Measurements from ENCODE around the gene CABCOCO1.
"Not testable (repeated sequence)": the region's sequence is repeated elsewhere in the genome, so short reads cannot be mapped to it uniquely, and the experiment has no call there.

CABCOCO1 gene

DNA sequence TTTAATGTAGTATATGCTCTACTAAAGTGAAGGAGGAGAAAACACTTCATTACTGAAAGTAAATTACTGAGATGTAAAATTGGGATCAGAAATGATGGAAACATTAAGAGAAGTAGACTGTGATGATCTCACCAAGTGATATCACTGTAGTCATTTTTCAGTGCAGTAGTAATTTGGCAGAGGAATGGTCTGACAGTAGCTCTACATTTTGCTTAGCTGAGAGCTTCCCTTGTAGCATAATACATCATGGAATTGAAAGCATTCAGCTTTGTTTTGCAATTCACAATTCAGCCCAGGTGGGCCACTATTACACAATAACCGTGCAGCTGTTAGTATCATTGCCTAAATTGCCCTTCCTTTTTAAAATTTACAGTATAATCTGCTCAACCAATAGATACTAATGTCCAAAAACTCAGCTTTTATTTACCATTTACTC is 19.4 kb upstream of the CABCOCO1 start:
- no peak for DNase-seq

DNA sequence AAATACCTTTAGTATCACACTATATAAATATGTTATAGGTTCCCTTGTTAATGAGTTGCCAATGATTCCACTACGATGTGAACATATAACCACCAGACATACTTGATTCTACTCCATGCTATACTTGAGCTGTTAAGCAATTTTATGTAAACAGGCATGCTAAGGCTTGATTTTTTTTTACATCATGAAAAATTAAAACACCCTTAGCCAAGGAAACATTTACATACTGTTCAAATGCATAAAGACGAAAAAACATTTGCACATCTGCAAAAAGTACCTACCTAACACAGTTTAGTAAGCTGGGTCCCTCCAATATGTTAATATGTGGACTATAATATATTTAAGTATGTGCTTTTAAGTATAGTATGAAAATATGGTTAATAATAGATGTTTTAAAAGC is 9.0 kb upstream of the CABCOCO1 start:
- DNase-seq, result no peak

DNA sequence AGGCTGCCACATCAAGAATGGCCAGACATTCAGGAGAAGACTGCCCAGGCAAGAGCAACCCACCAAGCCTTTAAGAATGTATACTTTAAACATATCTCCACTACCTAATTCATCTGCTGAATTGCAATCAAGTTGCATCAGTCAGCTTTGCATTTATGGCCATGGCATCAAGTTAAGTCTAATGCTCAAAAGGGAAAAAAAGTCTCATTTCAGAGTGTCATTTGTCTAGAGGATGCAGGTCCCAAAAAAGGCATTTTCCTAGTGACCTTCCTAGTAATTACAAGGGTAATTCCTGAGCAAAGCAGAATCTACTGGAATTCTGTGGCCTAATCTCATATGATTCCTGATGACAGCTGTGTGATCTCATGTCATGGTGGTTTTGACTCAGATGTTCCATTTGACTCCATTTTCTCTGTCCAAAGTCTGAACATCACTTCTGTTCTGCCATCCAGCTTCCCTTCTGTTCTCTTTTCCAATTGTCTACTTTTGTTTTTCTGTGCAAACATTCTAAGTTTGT is 7.3 kb upstream of the CABCOCO1 start:
- no peak for DNase-seq

DNA sequence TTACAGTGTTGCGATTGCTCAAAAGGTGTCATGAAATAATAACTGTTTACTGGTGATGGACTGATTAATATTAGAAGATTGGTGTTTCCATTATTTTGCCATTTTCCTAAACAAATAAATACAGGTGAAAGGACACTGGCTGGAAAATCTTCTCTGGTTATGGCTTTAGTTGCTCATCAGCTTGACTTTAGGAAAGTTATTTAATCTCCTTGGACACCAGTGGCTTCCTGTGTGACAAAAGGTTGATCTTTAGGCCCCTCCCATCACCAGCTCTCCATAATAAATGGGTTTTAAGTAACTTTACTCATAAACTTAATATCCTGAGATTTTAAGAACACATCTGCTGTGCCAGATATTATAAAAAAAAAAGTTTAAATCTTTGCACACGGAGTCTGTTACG is 737 bp downstream of the CABCOCO1 start:
- no peak for DNase-seq

DNA sequence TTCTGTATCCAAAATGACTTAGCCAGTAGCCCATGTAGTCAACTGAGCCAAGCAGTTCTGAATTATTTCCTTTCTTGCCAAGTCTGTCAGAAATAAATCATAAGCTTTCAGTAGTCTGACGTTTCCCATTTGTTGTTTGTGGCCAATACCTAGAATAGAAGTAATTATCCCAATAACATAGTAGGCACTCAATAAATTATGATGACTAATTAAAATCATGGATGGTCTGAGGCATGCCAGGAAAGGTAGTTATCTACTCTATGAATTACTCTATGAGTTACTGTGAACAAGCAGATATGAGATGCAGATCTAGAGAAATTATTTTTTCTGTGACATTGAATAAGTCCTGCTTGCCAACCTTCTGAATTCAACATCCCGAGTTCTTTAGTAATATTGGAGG is 2.3 kb downstream of the CABCOCO1 start:
- DNase-seq, result no peak

DNA sequence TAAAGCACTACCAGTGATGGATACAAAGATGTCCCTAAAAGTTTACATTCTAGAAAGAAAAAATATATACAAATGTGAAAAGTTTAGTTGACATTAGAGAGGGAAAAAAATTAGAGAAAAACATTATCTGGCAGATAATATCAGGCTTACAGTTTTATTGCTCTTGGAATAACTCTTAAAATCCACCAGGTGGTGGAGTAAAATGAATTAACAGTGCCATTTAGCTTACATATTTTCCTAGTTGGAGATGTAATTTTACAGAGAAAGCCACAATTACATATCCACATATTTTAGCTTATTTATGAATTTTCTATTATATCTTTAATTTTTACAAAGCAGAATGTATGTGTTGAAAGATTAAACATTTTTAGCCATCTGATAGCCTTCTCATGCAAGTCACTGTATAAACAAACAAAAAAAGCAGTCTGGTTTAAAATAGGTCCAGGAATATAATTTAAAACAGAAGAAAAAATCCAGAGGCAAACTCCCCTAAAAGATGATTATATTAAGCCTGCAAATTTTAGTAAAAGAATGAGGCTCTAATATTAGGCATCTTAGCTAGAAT is 6.5 kb downstream of the CABCOCO1 start:
- no peak for DNase-seq

DNA sequence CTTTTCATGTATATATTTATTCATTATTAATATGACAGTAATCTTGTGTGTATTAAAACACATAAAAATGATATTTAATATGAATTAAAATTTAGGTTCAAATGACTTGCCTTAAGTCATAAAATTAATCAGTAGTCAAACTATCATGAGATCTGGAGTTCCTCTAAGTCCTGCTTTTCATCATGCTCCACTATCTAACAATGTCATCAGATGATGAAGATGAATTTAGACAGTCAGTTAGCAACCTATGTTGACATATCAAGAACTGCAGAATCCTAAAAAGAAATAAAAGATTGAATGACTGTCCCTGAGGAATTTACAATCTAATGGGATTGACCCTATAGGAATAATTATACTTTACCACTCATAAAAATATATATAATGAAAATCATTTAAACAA is 7.1 kb downstream of the CABCOCO1 start:
- DNase-seq, result no peak

DNA sequence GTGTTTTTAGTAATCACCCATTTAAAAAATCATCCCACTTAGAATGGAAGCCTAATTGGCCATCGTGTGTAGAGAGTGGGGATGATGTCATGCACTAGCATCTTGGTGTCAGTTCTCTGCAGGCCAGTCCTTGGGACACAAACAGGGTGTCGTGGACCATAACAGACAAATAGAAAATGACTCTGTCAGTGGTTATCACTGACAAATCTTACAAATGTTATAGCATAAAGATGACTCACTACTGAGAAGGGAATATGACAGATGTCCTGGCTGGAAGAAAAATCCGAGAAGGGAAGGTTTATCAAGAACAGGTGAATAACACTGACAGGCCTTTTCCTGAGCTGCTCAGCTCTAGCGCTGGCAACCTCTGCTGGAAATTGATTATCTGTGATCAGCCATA is 10.6 kb downstream of the CABCOCO1 start:
- DNase-seq, result no peak

DNA sequence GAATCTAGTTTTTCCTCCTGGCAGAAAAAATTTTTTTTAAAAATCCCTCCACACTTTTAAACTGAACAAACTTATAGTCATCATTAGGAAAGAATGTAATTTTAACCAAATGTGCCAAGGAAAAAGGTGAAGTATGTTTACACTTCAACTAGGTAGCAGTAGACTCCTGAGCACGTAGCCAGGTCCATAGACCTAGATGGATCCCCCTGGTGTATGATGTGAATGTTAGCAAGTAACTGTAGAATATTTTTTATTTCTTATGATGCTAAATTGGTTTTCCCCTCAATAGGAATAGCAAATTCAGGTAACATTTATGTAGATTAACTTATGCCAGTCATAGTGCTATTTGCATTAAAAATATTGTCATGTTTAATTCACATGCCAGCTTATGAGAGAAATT is 19.6 kb downstream of the CABCOCO1 start:
- no peak for DNase-seq

DNA sequence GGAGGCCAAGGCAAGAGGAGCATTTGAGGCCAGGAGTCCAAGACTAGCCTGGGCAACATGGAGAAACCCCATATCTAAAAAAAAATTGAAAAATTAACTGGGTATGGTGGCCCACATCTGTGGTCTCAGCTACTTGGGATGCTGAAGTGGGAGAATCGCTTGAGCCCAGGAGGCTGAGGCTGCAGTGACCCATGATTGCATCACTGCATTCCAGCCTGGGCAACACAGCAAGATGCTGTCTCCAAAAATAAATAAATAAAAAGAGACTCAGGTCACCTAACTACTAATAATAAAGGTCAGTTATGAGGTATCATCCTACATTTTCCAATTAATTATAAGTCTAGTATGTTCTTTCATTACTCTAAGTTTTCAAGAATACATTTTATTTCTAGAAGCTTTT is 20.6 kb downstream of the CABCOCO1 start:
- DNase-seq, result no peak

DNA sequence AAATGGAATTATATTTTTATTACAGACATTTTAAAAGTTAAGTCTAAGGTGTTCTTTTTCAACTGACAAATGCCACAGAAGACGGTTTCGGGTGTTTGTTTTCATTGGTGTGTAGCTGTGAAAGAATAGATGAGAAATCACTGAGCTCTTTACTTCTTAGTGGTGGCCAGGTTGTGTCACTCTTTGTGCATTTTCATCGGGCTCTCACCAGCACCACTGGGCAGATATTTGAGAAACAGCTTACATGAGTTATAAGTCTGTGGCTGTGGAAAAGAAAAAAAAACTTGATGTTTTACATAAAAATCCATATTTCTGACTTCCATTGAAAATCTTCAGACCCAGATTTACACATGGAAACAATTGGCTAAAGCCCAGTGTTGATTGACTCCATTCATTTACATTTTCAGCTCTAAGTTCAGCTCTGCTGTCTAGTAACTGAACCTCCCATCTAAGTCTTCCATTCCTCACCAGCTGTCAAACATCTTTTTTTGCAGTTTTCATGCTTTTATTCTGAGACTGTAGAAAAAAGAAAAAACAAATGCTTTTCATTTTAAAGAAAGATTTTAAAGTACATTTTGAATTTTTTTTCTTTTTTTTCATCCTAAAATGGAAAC is 22.3 kb downstream of the CABCOCO1 start:
- DNase-seq, result no peak

DNA sequence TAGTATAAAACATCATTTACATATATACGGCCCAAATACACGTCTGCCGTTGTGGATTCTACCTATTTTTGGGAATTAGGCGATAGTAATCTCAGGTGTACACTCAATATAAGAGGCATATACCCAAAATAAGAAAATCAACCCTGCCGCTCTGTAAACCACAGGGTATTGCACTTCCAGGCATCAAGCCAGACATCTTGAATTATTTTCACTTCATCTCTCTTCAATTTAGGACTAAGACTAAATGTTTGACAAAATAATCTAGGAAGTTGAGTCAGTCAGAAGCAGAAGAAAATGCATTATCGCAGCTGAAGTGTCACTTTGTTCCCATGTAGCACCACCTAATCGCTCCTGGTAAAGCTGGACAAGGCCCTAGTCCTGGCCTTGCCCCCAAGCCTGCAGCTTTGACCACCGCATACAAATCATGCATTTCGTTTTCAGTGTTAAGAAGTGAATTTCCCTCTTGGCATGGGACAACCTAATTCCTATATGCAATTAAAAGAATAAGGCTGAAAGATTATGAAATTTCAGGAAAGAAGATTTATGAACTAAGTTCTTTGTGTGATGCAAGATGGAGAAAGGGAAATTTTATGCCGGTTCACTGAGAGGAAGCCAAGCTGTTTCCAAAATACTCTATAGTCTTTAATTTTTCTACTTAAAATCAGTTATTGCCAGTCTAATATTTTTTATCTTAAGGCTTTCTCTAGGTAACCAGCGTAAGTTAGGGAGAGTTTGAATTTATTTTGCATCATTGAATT is 26.0 kb downstream of the CABCOCO1 start:
- no peak for DNase-seq

DNA sequence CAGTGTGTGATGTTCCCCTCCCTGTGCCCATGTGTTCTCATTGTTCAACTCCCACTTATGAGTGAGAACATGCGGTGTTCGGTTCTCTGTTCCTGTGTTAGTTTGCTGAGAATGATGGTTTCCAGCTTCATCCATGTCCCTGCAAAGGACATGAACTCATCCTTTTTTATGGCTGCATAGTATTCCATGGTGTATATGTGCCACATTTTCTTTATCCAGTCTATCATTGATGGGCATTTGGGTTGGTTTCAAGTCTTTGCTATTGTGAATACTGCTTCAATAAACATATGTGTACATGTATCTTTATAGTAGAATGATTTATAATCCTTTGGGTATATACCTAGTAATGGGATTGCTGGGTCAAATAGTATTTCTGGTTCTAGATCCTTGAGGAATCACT is 28.9 kb downstream of the CABCOCO1 start:
- DNase-seq, result not testable (repeated sequence)

DNA sequence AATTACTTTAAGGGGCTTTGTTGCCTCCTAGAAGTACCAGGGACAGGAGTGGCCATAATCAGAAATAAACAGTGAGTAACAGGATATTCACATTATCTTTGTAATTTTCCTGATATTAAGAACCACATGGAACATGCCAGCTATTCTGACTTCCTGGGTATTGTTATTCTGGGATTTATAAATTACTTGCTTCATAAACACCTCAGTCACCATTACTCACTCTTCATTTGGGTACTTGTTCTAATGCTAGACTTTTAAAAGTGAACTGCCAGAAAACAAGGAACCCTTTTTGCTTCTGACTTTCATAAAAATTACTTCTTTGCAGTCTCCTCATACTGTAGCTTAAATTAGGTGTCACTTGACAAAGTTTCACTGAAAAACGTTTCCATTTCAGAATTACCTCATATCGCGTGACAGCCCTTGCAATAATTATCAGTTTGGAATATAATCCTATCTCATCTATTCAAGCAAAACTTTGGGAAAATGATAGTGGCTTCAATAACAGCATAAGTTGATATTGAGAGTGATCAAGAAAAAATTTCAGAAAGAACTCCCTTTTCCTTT is 29.8 kb downstream of the CABCOCO1 start:
- DNase-seq, result no peak

DNA sequence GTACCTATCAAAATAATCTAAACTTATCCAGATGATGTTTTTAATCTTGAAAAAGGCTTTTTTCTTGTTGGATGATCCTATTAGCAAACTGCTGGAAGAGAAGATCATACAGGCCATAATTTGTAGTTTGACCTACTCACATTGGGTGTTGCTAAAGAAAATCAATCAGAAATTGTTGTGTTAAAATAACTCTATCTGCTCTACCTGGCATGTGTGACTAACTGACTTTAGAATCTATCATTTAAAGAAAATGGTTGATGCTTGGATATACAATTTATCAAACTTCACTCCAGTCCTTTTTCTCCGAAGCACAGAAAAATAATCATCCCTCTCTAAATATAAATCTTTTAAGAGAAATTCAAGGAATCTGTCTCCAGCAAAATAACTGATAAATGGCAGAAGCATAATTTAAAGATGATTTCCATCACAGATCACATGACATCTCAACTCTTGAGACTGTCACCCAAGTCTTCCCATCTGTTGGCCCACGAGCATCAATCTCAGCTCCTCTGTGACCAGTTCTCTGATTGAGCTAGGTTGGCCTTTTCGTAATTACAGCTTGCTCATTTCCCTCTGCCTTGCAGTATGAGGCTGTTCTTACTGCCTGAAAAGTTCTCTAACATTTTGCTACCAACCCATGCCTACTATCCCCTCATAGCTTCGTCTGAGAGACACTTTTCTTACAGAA is 36.4 kb downstream of the CABCOCO1 start:
- DNase-seq, result no peak

DNA sequence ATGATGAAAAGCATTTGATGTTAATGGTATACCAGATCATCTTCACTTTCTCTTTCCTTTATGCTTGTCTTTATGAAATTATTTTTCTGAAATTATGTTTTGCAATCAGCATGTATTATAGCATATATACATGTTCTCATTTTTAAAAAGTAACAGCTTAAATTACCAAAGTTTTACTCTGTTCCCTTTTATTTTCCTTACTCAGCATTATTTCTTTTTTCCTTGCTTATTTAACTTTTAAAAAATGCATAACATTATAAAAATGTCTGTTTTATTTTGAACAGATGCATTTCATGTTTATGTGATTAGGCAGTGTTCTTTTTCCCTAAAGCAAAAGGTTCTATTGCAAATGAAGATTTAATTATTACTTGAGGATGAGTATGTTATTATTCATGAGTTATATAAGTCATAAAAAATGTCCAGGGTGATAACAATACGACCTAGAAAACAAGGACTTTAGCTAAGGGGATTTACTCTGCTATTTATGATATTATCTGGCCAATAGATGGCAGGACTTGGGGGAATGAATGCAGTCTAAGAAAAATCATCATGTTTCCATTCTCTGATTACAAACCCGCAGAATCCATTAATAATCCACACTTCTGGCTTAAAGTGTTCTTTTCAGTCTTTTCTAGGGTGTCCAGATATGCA is 38.5 kb downstream of the CABCOCO1 start:
- DNase-seq, result no peak

DNA sequence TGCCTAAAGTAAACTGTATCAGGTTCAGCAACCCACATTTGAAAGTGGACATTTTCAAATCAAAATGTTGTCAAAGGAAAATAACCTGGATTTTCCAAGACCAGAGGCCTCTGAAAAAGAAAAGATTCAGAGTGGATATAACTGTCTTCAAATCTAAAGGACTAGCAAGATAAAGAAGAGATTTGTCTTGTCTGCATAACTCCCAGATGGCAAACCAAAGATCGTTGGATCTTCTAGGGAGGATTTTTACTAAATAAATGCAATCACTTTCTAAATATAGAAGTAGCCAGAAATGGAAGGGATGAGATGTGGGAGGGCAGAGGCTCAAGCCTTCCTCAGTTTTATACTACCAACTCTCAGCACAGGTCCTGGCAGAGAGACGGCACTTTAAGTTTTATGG is 39.0 kb downstream of the CABCOCO1 start:
- DNase-seq, result no peak

DNA sequence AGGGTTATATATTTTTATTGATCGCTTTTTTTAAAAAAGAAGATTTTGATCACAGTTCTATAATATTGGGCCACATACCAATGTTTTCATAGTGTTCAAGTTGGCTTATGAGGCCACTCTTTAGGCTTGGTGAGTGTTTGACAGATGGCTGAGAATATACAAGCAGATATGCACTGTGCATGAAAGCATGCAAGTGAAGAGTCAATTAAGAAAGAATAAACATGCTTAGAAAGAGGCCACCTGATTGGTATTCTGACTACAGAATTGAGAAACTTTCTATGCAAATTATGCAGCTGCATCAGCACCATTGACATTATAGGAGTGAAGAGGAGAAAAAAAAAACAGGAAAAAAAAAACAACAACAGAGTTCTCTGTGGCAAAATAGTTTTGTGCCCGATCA is 39.9 kb downstream of the CABCOCO1 start:
- DNase-seq, result no peak

DNA sequence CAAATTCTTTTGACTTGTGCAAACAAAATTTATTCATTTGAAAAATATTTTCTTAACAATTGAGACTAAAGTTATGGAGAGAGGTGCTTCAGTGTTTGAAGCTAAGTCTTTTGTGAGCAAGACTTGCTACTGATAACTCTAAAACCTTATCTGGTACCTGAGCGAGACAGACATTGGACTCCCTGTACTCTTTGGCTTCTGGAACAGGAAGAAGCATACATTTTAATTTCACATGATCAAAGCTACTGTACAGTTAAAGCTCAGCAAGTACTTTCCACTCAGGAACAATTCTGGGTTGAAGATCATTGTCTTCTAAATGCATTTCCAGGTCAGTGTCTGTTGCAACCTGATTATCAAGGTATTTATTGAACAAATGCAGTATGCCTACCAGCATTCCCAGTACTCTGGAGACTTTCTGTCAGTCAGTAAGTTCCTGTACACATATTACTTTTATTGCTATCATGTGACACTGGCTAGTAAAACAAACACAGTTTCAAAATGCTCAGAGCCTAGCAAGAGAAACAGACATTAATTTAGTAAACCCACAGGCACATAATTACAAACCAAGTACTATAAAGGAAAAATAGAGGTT is 42.4 kb downstream of the CABCOCO1 start:
- DNase-seq, result no peak

DNA sequence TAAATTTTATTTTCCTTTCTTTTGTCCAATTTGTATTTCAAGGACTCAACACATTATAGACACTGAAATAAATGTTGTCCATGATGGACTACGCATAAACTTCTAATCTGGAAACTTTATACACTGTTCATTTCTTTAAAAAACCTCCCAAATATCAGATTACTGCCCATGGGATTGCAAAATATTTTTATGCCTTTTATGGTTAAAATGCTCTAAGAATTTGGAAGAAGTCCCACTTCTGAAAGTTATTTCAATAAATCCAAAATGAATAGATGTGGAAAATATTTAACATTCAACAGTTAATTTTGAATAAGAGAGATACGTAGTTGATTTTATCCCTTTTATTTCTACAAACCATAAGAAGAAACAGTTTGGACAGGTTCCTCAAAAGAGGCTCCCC is 46.1 kb downstream of the CABCOCO1 start:
- DNase-seq, result no peak

DNA sequence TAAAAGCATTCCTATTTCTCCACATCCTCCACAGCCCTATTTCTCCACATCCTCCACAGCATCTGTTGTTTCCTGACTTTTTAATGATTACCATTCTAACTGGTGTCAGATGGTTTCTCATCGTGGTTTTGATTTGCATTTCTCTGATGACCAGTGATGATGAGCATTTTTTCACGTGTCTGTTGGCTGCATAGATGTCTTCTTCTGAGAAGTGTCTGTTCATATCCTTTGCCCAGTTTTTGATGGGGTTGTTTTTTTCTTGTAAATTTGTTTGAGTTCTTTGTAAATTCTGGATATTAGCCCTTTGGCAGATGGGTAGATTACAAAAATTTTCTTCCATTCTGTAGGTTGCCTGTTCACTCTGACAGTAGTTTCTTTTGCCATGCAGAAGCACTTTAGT is 49.4 kb downstream of the CABCOCO1 start:
- DNase-seq, result not testable (repeated sequence)

DNA sequence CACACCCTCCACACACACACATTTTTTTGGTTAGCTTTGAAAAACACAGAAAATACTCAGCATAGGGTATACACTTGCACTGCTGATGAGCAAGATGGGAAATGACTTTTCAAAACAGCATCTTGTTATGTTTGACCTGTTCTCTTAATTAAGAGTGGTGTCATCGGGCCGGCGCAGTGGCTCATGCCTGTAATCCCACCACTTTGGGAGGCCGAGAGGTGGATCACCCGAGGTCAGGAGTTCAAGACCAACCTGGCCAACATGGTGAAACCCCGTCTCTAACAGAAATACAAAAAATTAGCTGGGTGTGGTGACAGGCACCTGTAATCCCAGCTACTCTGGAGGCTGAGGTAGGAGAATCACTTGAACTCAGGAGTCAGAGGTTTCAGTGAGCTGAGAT is 56.7 kb downstream of the CABCOCO1 start:
- not testable (repeated sequence) for DNase-seq
